Measurements from ENCODE around the gene BTG2.

- TF ChIP-seq CTCF (conservative IDR thresholded peaks at IDR 0.05; ENCODE audit: low read depth in 2 of 2) (no peak), ZNF114 (CRISPR knock-in tag; IDR thresholded peaks at IDR 0.05) (no peak), EZH2phosphoT487 (IDR thresholded peaks at IDR 0.05; ENCODE audit: unreplicated experiment) (no peak), CREB1 (CRISPR knock-in tag; IDR thresholded peaks at IDR 0.05; ENCODE audit: low read depth) (no peak), EZH2 (IDR thresholded peaks at IDR 0.05; ENCODE audit: low read depth, unreplicated experiment) (no peak), STAT1 (IDR thresholded peaks at IDR 0.05; ENCODE audit: unreplicated experiment) (no peak), REST (IDR thresholded peaks at IDR 0.05; ENCODE audit: unreplicated experiment) (no peak), ETS1 (IDR thresholded peaks at IDR 0.05) (no peak), POLR2AphosphoS5 (IDR thresholded peaks at IDR 0.05; ENCODE audit: low read depth) (no peak), NANOG (IDR thresholded peaks at IDR 0.05; ENCODE audit: borderline replicate concordance) (no peak), JUNB (IDR thresholded peaks at IDR 0.05; ENCODE audit: unreplicated experiment) (no peak), ZNF462 (CRISPR knock-in tag; IDR thresholded peaks at IDR 0.05) (no peak), ZNF331 (CRISPR knock-in tag; IDR thresholded peaks at IDR 0.05; ENCODE audit: low read depth) (no peak)
Observed at GRCh38 chr1:203331224-203331623, 25.9 kb downstream of the BTG2 start.
